Right forelimb (tissue), 1 donor: ENCODE results near the gene MYL5.

Experiments
- DNase-seq: peaks from one replicate; pipeline ENCODE4 v3.0.0-alpha.2; 2018

Gene MYL5

GRCh38 chr4:675036-675882 is 917 bp downstream of the MYL5 start:
- no peak for DNase-seq

DNA sequence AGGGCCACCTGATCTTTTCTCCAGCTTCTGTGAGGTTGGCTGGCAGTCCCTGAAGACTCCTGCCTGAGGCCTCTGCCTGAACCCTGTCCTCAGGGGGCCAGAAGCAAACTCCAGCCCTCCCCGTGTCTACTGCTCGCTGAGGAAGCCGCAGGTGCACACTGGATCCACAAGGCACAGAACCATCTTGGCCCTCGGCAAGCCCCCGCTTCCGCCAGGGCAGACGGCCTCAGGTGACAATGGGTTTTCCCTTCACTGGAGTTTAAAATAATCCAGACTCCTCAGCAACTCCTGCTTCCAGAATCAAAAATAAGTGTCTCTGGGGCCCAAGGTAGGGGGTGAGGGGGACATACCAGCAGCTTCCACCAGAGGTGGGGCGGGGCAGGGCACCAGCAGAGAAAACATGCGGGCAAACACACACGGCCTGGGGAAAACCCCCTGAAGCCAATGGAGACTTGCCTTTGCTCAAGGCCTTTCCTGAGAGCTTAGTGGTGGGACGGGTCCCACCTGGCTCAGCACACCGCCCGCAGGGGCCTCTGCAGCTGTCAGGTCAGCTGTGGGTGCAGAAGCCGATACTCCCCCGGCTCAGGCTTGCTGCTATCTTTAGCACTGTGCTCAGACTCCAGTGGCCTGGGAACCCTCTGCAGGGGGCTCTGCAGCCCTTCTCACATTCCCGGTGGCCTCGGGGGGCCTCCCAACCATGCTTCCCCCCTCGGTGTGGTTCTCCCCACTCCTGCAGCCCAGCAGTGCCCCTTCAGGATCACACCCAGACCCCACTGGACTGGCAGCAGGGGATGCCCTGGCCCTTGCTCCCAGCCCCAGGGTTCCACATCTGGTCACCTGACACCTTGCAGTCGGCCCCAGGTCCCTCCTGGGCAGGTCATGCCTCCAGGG is 1.9 kb downstream of the MYL5 start:
- DNase-seq = no peak

- no peak for DNase-seq
Measured at GRCh38 chr4:676871-677235, 2.5 kb downstream of the MYL5 start.

DNA sequence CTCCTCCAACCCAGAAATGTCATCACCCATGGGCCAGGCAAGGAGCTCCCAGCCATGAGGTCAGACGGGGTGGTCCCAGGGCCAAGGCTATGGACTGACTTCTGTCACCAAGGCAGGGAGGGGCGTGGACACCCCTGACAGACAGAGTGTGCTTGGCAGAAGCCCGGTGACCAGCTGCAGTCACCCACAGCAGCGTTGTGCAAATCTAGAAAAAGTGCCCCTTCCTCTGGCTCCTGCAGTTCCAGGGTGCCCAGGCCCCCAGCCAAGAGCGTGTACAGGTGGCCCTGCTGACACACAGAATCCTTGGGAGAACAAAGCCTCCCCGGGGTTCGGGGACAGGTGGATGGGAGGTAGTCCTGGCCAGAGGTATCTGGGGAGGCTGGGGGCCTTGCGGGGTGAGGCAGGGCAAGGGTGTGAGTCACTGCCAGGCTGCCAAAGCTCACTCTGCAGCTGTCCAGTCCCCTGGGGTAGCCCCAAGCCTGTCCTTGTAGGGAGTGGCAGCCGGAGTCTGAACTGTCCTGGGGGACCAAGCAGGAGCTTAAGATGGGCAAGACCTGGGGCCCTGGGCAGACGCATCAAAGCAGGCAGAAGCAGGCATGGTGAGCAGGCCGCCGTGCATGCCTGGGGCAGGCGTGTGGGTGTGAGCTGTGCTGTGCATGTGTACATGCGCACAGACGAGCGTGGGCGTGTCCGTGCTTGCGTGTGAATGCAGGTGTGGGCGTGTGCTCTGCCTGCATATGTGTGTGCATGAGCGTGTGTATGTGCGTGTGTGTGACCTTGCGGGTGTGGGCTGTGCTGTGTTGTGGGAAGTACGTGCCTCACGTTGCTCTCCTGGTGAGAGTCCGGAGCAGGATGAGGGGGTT is 3.3 kb downstream of the MYL5 start:
- DNase-seq = no peak

- no peak for DNase-seq
Measured at GRCh38 chr4:678331-679103, 4.2 kb downstream of the MYL5 start.

GRCh38 chr4:679104-679481 is 4.8 kb downstream of the MYL5 start:
- DNase-seq = no peak

- DNase-seq = no peak
Measured at GRCh38 chr4:679629-680028, 5.3 kb downstream of the MYL5 start.

DNA sequence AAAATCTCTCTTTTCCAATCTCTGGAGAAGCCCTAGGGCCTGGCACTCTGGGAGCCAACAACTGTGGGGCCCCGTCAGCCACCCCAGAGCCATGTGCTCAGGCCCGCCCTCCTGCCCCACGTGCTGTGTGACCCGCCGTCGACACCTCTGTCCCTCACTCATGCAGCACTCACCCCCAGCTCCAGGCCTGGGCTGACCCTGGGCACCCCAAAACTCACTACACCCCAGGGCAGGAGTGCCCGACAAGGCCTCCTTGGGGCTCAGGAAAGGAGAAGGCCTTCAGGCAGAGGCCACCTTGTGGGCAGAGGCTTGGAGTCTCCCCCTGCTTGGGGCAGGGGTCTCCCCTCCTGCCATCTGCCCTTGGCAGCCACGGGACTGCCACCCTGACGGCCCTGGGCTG is 5.7 kb downstream of the MYL5 start:
- no peak for DNase-seq

- DNase-seq = no peak
Measured at GRCh38 chr4:680551-680927, 6.2 kb downstream of the MYL5 start.

DNA sequence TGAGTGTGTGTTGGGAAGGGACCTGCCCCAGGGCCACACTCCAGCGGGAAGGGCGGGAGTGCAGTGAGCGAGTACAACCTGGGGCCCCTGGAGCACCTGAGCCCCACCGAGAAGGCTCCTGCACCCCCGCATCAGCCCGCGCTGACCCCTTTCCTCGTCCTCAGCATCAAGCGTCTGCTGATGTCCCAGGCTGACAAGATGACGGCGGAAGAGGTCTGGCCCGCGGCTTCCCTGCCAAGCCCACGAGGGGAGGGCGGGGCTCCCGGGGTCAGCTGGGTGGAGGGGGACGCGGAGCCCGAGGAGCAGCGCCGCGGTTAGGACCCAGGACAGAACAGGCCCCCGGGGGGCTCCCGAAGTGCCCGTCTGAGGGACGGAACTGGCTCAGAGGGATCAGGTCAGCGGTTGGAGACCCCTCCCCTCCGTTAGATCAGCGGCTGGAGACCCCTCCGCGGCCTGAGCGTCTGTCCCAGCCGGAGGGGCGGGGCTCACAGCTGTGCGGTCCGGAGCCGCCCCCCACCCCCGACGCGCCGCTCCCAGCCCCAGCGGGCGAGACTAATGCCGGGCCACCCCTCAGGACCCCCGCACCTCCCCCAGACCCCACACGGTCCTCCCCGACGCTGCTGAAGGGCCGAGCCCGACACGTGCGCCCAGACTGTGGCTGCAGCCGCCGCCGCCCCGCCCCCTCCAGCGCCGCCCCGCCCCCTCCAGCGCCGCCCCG is 6.7 kb downstream of the MYL5 start:
- DNase-seq = peak; percentile 81

DNA sequence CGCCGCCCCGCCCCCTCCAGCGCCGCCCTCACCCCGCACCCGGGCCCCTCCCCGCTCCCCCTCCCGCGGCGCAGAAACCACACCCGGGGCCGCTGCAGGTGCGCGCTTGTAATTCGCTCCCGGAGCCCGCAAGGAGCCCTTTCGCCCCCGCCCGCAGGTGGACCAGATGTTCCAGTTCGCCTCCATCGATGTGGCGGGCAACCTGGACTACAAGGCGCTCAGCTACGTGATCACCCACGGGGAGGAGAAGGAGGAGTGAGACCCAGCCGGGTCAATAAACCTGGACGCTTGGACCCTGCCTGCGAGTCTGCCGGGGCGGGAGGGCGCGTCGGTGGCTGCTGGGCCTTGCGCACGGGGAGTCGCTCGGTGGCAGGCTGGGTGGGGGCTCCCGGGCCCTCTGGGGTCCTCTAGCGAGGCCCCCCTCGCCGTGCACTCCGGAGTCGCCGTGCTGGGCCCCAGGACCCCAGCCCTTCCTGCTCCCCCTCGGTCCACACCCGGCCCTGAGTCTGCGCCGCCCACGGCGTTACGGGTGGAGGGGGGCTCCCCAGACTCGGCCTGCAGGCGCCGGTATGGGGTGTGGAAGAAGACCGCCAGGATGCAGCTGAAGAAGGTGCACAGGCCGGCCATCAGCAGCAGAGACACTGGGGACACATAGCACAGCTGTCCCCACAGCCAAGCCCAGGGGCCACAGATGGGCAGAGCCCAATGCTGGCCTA is 7.6 kb downstream of the MYL5 start:
- DNase-seq = no peak

GRCh38 chr4:682490-683172 is 8.3 kb downstream of the MYL5 start:
- no peak for DNase-seq

DNA sequence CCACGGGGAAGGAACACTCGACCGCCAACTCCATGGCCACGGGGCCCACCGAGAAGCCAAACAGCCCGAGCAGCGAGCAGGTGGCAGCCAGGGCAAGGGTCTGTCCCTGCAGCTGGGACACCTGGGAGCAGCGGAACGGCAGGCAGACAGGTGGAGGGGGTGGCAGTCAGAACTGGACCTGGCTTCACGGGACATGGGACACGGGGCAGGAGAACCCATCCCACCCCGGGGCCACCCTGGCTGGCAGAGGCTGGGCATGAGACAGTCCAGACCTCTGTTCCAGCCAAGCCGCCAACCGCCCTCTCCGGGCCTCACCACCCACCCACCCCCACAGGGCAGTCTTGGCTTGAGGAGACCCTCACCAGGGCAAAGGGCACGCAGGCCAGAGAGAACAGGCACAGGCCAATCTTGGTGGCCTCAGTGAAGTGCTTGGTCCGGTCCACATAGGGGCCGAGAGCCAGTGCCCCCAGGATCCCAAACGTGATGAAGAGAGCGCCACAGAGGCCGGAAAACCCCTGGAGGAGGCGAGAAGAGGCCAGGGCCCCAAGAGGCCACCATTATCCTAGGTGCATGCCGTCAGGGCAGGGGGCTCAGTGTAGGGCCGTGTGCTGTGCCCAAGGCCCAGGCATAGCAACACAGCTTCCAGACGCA is 9.0 kb downstream of the MYL5 start:
- no peak for DNase-seq

DNA sequence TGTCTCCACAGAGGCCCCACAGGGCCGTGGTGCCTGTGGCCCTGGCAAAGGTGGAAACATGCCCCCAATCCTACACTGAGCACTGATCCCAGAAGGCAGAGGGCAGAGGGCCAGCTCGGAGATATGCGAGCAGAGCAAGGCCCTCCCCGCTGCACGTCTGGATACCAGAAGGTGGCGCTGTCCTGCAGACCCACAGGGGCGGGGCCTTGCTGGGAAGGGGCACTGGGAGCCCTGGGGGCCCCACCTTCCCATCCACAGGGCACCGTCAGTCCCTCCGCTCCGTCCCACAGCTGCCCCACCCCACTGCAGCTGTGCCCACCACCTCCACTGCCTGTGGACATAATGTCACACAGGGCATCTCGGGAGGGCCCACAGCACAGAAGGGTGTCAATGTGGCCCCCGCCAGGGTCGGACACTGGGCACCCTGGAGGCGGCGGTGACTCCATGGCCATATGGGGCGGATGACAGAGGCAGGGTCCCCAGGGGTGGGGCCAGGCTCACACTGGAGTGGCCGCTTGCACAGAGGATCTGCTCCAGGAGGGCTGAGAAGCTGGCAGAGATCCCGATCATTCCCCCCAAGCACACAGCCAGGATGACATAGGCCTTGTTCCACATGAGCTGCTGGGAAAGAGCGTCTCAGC is 9.8 kb downstream of the MYL5 start:
- peak; percentile 55 for DNase-seq

DNA sequence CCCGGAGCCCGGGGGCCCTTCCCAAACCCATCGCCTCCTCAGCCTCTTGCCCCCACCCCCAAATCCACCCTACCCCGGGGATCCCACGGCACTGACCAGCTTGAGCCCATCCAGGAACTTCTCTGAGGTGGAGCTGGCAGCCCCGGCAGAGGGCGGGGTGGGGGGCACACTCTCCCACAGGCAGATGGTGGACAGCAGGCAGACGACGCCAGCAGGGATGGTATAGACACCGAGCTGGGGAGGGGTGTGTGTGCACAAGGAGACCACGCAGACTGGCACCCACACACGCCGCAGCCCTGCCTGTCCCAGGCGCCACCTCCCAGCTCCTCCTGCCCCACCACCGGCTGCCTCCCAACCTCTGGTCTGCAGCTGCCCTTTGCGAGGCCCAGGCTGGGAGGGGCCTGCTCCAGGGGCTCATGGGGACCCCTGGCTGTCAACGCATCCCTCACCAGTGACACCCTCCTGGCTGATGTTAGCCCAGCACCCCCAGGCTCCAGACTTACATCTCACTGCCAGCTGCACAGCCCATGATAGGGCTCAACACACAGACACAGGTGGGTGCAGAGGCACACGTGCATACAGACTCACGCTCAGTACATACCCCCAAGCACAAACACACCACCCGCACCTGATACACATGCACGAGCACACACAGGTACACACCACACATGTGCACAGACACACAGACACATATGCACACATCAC is 10.4 kb downstream of the MYL5 start:
- DNase-seq = peak; percentile 46

DNA sequence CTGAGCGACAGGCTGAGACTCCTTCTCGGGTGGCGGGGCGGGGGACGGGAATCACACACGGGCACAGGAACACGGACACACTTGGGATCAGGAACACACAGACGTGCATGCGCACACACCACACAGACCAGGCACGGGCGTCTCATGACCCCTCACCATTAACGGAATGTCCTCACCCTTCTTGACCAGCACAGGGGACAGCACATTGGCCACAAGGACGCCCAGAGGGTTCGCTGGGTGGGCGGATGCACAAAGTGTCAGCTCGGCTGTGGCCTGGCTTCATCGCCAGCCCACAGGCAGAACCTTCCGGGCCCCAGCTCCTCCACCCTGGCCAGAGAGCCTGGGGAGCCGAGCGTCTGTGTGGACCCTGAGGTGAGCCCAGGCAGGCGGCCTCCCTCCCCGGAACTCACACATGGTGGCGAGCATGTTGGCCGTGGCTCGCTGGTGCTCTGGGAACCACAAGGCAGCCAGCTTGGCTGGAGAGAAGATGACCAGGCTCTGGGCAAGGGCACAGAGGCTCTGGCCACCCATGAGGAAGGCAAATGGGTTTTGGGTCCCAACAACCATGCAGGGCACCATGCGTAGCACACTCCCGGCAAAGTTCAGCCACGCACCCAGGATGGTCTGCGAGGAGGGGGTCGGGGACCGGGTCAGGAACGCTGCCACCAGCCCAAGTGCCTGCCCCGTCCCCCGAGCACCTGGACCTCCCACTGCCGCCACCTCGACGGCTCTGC is 11.5 kb downstream of the MYL5 start:
- no peak for DNase-seq

DNA sequence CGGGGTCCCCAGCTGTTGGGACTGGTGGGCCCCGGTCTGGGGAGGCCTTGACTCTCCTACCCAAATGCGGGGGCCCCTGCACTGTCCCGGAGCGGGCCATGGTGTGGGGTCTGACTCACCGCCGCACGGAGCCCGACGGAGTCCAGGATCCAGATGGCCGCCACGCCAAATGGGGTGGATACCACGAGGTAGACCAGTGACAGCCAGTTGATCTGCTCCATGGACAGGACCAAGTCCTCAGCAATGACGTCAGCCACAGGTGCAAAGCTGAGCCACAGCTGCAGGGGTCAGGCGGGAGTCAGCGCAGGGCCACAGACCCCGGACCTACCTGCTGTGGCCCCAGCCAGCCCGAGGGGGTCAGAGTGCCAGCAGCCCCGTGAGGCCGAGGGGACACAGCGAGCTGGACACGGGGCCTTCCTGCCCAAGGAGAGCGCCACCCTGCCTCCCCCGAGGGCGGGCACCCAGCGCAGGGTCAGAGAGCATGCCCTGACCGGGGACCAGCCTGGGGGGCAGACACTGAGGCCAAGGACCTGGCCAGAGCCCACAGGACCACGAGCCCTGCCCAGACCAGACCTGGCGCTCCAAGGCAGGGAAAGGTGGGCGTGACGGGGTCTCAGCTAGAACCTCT is 12.2 kb downstream of the MYL5 start:
- DNase-seq = no peak
